K562 (cell line): Measurements from ENCODE around the gene PPP6C. TPM values are rescaled to one million over a fixed set of nuclear protein-coding genes. Genes with fewer than 3 reads are reported as not detected.
A peak's percentile ranks its signal among the peaks of the same experiment; 100 is the strongest.

Experiments used
- LCOR ChIP-seq: sonication (generic); formaldehyde crosslinking; IDR thresholded peaks from 2 replicates; pipeline ENCODE4 v1.8.0; 2022; ENCODE audit warnings: mild to moderate bottlenecking, missing genetic modification reagents
- MAFF ChIP-seq: IDR thresholded peaks from 2 replicates; pipeline ENCODE4 v1.6.1; 2012; ENCODE audit warnings: low read length, improper control_type of control experiment
- POLR2AphosphoS2 ChIP-seq: IDR thresholded peaks from 2 replicates; pipeline ENCODE4 v1.6.1; 2012; ENCODE audit warnings: low read length, improper control_type of control experiment
- SMAD1 ChIP-seq: fragments of 150-350 bp; IDR thresholded peaks from 2 replicates; pipeline ENCODE4 v1.6.1; 2014; ENCODE audit warnings: low read length, low read depth; ENCODE audit not compliant: partially characterized antibody
- SMARCC2 ChIP-seq: fragments of 450-650 bp; IDR thresholded peaks from 2 replicates; pipeline ENCODE4 v1.6.1; 2017; ENCODE audit warnings: antibody characterized with exemption, moderate library complexity, mild to moderate bottlenecking, low read depth
- TEAD1 ChIP-seq, 2 experiments: fragments of 450-650 bp in 1 of 2; sonication (generic) in 1 of 2; formaldehyde crosslinking; IDR thresholded peaks; 2 replicates each; pipeline versions ENCODE4 v1.4.0 to v1.8.0; 2020 to 2022; ENCODE audit warnings: mild to moderate bottlenecking in 2 of 2, missing genetic modification reagents in 1 of 2
- TGIF2 ChIP-seq: sonication (generic); formaldehyde crosslinking; IDR thresholded peaks from 2 replicates; pipeline ENCODE4 v1.8.1; 2022; ENCODE audit warnings: mild to moderate bottlenecking, missing genetic modification reagents, moderate library complexity
- ZBED1 ChIP-seq: IDR thresholded peaks from 2 replicates; pipeline ENCODE4 v1.6.1; 2014
- ZBTB17 ChIP-seq: fragments of 450-650 bp; formaldehyde crosslinking; IDR thresholded peaks from 2 replicates; pipeline ENCODE4 v1.4.0; 2020; ENCODE audit warnings: mild to moderate bottlenecking
- ZNF184 ChIP-seq: sonication (generic); formaldehyde crosslinking; IDR thresholded peaks from 2 replicates; pipeline ENCODE4 v1.5.0; 2020; ENCODE audit warnings: missing genetic modification reagents
- ZNF239 ChIP-seq: fragments of 250-450 bp; sonication (Bioruptor Pico); IDR thresholded peaks from 2 replicates; pipeline ENCODE4 v1.4.0; 2020; ENCODE audit warnings: mild to moderate bottlenecking
- ZNF41 ChIP-seq: fragments of 250-450 bp; sonication (Bioruptor Pico); conservative IDR thresholded peaks from 2 replicates; pipeline ENCODE4 v1.4.0; 2020; ENCODE audit warnings: mild to moderate bottlenecking
- ZSCAN29 ChIP-seq: fragments of 450-650 bp; IDR thresholded peaks from 2 replicates; pipeline ENCODE4 v1.6.1; 2017
- polyA plus RNA-seq, 8 experiments: library from polyadenylated mRNA; depleted of rRNA in 4 of 8; stranded (reverse) in 5 of 8; unstranded in 3 of 8; fragments of >200 nt; fragmentation: Nextera tagmentation in 2 of 8; fragmentation: Illumina TruSeq in 1 of 8; extraction: Ambion mirVana in 2 of 8; extraction: Trizol in 1 of 8; gene quantifications; 2 replicates each; pipeline versions ENCODE4 v1.2.1 to v1.2.3, GENCODE V29; 2011 to 2014; ENCODE audit warnings: inconsistent platforms in 1 of 8, missing spikeins in 1 of 8
- total RNA-seq, 7 experiments: library from RNA; depleted of rRNA in 6 of 7; stranded (reverse); fragments of >200 nt in 6 of 7; fragmentation: Illumina TruSeq in 2 of 7; extraction: Trizol in 2 of 7; gene quantifications; 2 replicates each; pipeline versions ENCODE4 v1.2.1 to v1.2.3, GENCODE V29; 2011 to 2021; ENCODE audit warnings: low replicate concordance in 1 of 7
- TF ChIP-seq, protein P1 (sequence below): sonication (generic); formaldehyde crosslinking; IDR thresholded peaks from 2 replicates; pipeline ENCODE4 v1.8.0; 2023; ENCODE audit warnings: missing genetic modification reagents, mild to moderate bottlenecking, borderline replicate concordance
- TF ChIP-seq, protein P2 (sequence below): sonication (generic); formaldehyde crosslinking; IDR thresholded peaks from 2 replicates; pipeline ENCODE4 v1.8.0; 2022; ENCODE audit warnings: mild to moderate bottlenecking, low read depth, missing genetic modification reagents
- TF ChIP-seq, protein P3 (sequence below): fragments of 250-450 bp; sonication (Bioruptor Pico); IDR thresholded peaks from 2 replicates; pipeline ENCODE4 v1.4.0; 2020; ENCODE audit warnings: mild to moderate bottlenecking

The PPP6C gene
- total and polyA plus RNA-seq, 9 of the 15 experiments (the other 6 are each of a cell fraction or from before 2014, with no cell fraction given), result 18.8 to 44.8 (median 38.3) TPM

DNA sequence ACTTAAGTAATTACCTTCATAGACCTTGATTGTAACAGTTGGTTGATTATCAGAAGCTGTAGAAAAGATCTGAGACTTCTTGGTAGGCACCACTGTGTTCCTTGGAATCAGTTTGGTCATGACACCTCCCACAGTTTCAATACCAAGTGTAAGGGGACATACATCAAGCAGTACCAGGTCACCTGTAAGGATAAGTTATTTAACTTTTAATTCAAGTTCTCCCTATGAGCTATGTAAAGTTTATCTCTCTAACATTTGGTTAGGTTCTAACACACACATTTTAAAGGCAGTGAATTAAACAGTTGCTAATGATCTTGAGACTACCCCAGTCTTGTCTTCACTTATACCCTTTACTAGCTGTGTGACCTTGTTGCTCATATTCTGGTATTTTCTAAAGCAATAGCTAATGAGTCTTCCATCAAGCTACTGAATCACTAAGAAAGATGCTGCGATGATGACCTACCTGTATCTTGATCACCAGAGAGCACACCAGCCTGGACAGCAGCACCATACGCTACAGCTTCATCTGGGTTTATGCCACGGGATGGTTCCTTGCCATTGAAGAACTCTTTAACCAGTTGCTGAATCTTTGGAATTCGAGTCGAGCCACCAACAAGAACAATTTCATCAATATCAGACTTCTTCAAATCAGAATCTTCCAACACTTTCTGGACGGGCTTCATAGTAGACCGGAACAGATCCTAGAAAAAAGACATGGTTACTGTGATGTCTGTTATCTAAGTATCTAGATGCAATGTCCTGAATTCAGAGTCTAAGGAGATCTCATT lies 48.7 kb upstream of the PPP6C start (continued):
- TF ChIP-seq, protein P1, sequence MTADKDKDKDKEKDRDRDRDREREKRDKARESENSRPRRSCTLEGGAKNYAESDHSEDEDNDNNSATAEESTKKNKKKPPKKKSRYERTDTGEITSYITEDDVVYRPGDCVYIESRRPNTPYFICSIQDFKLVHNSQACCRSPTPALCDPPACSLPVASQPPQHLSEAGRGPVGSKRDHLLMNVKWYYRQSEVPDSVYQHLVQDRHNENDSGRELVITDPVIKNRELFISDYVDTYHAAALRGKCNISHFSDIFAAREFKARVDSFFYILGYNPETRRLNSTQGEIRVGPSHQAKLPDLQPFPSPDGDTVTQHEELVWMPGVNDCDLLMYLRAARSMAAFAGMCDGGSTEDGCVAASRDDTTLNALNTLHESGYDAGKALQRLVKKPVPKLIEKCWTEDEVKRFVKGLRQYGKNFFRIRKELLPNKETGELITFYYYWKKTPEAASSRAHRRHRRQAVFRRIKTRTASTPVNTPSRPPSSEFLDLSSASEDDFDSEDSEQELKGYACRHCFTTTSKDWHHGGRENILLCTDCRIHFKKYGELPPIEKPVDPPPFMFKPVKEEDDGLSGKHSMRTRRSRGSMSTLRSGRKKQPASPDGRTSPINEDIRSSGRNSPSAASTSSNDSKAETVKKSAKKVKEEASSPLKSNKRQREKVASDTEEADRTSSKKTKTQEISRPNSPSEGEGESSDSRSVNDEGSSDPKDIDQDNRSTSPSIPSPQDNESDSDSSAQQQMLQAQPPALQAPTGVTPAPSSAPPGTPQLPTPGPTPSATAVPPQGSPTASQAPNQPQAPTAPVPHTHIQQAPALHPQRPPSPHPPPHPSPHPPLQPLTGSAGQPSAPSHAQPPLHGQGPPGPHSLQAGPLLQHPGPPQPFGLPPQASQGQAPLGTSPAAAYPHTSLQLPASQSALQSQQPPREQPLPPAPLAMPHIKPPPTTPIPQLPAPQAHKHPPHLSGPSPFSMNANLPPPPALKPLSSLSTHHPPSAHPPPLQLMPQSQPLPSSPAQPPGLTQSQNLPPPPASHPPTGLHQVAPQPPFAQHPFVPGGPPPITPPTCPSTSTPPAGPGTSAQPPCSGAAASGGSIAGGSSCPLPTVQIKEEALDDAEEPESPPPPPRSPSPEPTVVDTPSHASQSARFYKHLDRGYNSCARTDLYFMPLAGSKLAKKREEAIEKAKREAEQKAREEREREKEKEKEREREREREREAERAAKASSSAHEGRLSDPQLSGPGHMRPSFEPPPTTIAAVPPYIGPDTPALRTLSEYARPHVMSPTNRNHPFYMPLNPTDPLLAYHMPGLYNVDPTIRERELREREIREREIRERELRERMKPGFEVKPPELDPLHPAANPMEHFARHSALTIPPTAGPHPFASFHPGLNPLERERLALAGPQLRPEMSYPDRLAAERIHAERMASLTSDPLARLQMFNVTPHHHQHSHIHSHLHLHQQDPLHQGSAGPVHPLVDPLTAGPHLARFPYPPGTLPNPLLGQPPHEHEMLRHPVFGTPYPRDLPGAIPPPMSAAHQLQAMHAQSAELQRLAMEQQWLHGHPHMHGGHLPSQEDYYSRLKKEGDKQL (CRISPR knock-in tag), result peak; percentile 99
- TF ChIP-seq TGIF2 (CRISPR knock-in tag), result peak; percentile 93
- no peak for TF ChIP-seq MAFF
- no peak for TF ChIP-seq ZNF184 (CRISPR knock-in tag)
- no peak for TF ChIP-seq ZNF239
- TF ChIP-seq, protein P2, sequence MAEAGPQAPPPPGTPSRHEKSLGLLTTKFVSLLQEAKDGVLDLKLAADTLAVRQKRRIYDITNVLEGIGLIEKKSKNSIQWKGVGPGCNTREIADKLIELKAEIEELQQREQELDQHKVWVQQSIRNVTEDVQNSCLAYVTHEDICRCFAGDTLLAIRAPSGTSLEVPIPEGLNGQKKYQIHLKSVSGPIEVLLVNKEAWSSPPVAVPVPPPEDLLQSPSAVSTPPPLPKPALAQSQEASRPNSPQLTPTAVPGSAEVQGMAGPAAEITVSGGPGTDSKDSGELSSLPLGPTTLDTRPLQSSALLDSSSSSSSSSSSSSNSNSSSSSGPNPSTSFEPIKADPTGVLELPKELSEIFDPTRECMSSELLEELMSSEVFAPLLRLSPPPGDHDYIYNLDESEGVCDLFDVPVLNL (CRISPR knock-in tag), result no peak
- 0 out of 2 replicates have a peak, but pooled peaks have one; percentile 65 for TF ChIP-seq LCOR
- TF ChIP-seq, protein P3, sequence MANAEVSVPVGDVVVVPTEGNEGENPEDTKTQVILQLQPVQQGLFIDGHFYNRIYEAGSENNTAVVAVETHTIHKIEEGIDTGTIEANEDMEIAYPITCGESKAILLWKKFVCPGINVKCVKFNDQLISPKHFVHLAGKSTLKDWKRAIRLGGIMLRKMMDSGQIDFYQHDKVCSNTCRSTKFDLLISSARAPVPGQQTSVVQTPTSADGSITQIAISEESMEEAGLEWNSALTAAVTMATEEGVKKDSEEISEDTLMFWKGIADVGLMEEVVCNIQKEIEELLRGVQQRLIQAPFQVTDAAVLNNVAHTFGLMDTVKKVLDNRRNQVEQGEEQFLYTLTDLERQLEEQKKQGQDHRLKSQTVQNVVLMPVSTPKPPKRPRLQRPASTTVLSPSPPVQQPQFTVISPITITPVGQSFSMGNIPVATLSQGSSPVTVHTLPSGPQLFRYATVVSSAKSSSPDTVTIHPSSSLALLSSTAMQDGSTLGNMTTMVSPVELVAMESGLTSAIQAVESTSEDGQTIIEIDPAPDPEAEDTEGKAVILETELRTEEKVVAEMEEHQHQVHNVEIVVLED (CRISPR knock-in tag), result no peak
- TF ChIP-seq SMAD1, result peak; percentile 25
- no peak for TF ChIP-seq SMARCC2
- TF ChIP-seq ZBED1, result peak; percentile 74; the same call in 1 of the 2 replicates
- TF ChIP-seq ZNF41 (CRISPR knock-in tag), result peak; percentile 21; the same call in 1 of the 2 replicates
- TF ChIP-seq POLR2AphosphoS2, result peak; percentile 85
- TF ChIP-seq ZSCAN29, result no peak
- 0 out of 4 replicates have a peak, but pooled peaks of 1 of the 2 experiments have one; percentile 59 for TF ChIP-seq TEAD1 (CRISPR knock-in tag; IDR thresholded peaks at IDR 0.05)
- peak; percentile 55; the same call in 1 of the 2 replicates for TF ChIP-seq ZBTB17
